Skeletal muscle satellite cell (primary cell): ENCODE results near the gene ATAD1. TPM values are rescaled to one million over a fixed set of nuclear protein-coding genes. Genes with fewer than 3 reads are reported as not detected.

Experiments
- H3K27me3 ChIP-seq: 2 replicates; pipeline ENCODE4 v1.7.0; 2013; ENCODE audit warnings: low read length; ENCODE audit not compliant: control insufficient read depth, insufficient read depth
- H3K36me3 ChIP-seq: 2 replicates; pipeline ENCODE4 v1.7.0; 2013; ENCODE audit warnings: mild to moderate bottlenecking, control low read depth, low read length; ENCODE audit not compliant: insufficient read depth
- H3K4me1 ChIP-seq: 2 replicates; pipeline ENCODE4 v1.7.0; 2013; ENCODE audit warnings: low read length; ENCODE audit not compliant: control insufficient read depth, insufficient read depth
- H3K4me2 ChIP-seq: 2 replicates; pipeline ENCODE4 v1.7.0; 2013; ENCODE audit warnings: mild to moderate bottlenecking, low read length
- H3K4me3 ChIP-seq: 2 replicates; pipeline ENCODE4 v1.7.0; 2013; ENCODE audit warnings: low read length
- H3K9ac ChIP-seq: 2 replicates; pipeline ENCODE4 v1.7.0; 2013; ENCODE audit warnings: mild to moderate bottlenecking, low read depth, low read length, moderate library complexity
- H3K9me3 ChIP-seq: replicated peaks from 2 replicates; pipeline ENCODE4 v1.7.0; 2013; ENCODE audit warnings: mild to moderate bottlenecking, control low read depth, low read length
- small RNA-seq: library from RNA; depleted of rRNA; stranded (forward); fragments of <200 nt; gene quantifications from one replicate; pipeline ENCODE3, GENCODE V24; 2012

ATAD1 gene

DNA sequence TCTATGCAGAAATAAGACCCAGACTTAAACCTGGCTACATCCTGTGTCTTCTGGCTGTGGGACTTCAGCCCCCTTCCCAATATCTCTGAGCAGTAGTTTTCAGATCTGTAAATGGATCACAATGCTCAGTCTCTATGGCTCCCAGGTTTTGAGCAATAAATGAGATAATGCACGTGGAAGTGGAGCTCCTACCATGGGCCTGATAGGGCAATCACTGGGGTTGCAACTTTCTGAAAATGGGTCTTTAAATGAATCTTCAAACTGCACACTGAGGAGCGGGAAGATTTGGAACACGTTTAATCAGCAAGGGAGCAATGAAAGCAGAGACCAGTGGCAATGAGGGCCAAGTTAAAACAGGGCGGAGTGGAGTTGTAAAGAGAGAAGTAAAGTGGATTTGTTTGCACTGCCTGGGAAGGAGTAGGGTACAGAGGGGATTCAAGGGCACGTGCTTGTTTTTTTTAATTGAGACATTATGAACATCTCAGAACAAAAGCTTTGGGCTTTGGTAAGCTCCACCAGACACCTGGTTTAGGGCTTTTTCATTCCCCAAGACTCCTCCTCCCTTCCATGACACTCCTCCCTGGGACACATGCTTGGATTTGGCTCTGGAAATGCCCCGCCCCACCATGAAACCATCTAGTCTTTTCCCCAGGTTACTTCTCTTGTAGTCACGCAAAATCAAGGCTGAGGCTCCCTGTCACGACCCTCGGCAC, 115.6 kb downstream of the ATAD1 start:
- H3K27me3 ChIP-seq = no peaks in the 10 kb centered on the region
- no peak overlapping the region for H3K4me3 ChIP-seq
- no peaks in the 10 kb centered on the region for H3K9me3 ChIP-seq
- H3K4me2 ChIP-seq = no peak overlapping the region
- H3K9ac ChIP-seq = no peak overlapping the region
- peaks cover 29% of the 10 kb centered on the region for H3K4me1 ChIP-seq
- no peaks in the 10 kb centered on the region for H3K36me3 ChIP-seq

Small RNAs within 50 kb of the gene (small RNA-seq; reads per million reads assigned to genes)
- not detected for gene RN7SL78P
